ENCODE measurements around the gene SZT2.
"Not testable (repeated sequence)": the region's sequence is repeated elsewhere in the genome, so short reads cannot be mapped to it uniquely, and the experiment has no call there.

SZT2 gene

GRCh38 chr1:43463479-43463878 is 73.8 kb downstream of the SZT2 start:
- DNase-seq, result no peak

- no peak for DNase-seq
Measured at GRCh38 chr1:43464681-43465504, 75.2 kb downstream of the SZT2 start.

GRCh38 chr1:43465505-43466067 is 75.9 kb downstream of the SZT2 start:
- no peak for DNase-seq

GRCh38 chr1:43466403-43466802 is 76.7 kb downstream of the SZT2 start:
- DNase-seq, result no peak

GRCh38 chr1:43468414-43468813 is 78.7 kb downstream of the SZT2 start:
- DNase-seq, result no peak

- no peak for DNase-seq
Measured at GRCh38 chr1:43469932-43470331, 80.2 kb downstream of the SZT2 start.

- no peak for DNase-seq
Measured at GRCh38 chr1:43472087-43472462, 82.4 kb downstream of the SZT2 start.

- not testable (repeated sequence) for DNase-seq
Measured at GRCh38 chr1:43472463-43473151, 82.9 kb downstream of the SZT2 start.

GRCh38 chr1:43473463-43473862 is 83.8 kb downstream of the SZT2 start:
- DNase-seq, result no peak

GRCh38 chr1:43475611-43476401 is 86.1 kb downstream of the SZT2 start:
- not testable (repeated sequence) for DNase-seq

GRCh38 chr1:43477716-43478115 is 88.0 kb downstream of the SZT2 start:
- no peak for DNase-seq

- DNase-seq, result no peak
Measured at GRCh38 chr1:43479414-43479813, 89.7 kb downstream of the SZT2 start.

- DNase-seq, result no peak
Measured at GRCh38 chr1:43481491-43481890, 91.8 kb downstream of the SZT2 start.

- DNase-seq, result no peak
Measured at GRCh38 chr1:43482215-43482614, 92.5 kb downstream of the SZT2 start.

- DNase-seq, result no peak
Measured at GRCh38 chr1:43484367-43484766, 94.7 kb downstream of the SZT2 start.

- DNase-seq, result no peak
Measured at GRCh38 chr1:43488165-43488564, 98.5 kb downstream of the SZT2 start.

- no peak for DNase-seq
Measured at GRCh38 chr1:43491061-43491460, 101.4 kb downstream of the SZT2 start.

GRCh38 chr1:43492826-43493225 is 103.1 kb downstream of the SZT2 start:
- no peak for DNase-seq

GRCh38 chr1:43493661-43494450 is 104.2 kb downstream of the SZT2 start:
- no peak for DNase-seq

GRCh38 chr1:43495204-43495603 is 105.5 kb downstream of the SZT2 start:
- no peak for DNase-seq

GRCh38 chr1:43499898-43500297 is 110.2 kb downstream of the SZT2 start:
- DNase-seq, result no peak

GRCh38 chr1:43501806-43502205 is 112.1 kb downstream of the SZT2 start:
- DNase-seq, result not testable (repeated sequence)
